ENCODE data around the gene BACE2. TPM values are rescaled to one million over a fixed set of nuclear protein-coding genes. Genes with fewer than 3 reads are reported as not detected.

BACE2 gene
- total RNA-seq, 1 experiment from 2014 or later, result not detected

- no peak overlapping the region for H3K27ac ChIP-seq (ENCODE audit: low read length)
- no peak overlapping the region for H2AFZ ChIP-seq (ENCODE audit: low read length)
- H3K27me3 ChIP-seq (ENCODE audit: low read length), result no peaks in the 10 kb centered on the region
- no peak overlapping the region for H3K4me3 ChIP-seq (ENCODE audit: low read length)
- no peaks in the 10 kb centered on the region for H3K9me3 ChIP-seq (ENCODE audit: low read length)
- H3K9ac ChIP-seq (ENCODE audit: low read length), result no peak overlapping the region
- H4K20me1 ChIP-seq (ENCODE audit: insufficient read depth, low read depth, low read length), result no peaks in the 10 kb centered on the region
- H3K4me1 ChIP-seq (ENCODE audit: low read length), result no peaks in the 10 kb centered on the region
- H3K9me2 ChIP-seq (replicated peaks; ENCODE audit: insufficient read depth, low read length), result no peaks in the 10 kb centered on the region
- no peak overlapping the region for H3K4me2 ChIP-seq (ENCODE audit: low read depth, low read length, poor library complexity, severe bottlenecking)
- no peaks in the 10 kb centered on the region for H3K36me3 ChIP-seq (ENCODE audit: insufficient read depth, low read length)
- DNase-seq, result no peak
- no peaks in the 10 kb centered on the region for H3K79me2 ChIP-seq (ENCODE audit: low read length)
Observed at GRCh38 chr21:41215856-41216408, 48.0 kb downstream of the BACE2 start.

- Histone ChIP-seq H3K4me2 (ENCODE audit: low read depth, low read length, poor library complexity, severe bottlenecking) (no peak overlapping the region), H3K27ac (ENCODE audit: low read length) (no peak overlapping the region), H3K27me3 (ENCODE audit: low read length) (no peaks in the 10 kb centered on the region), H3K9me3 (ENCODE audit: low read length) (no peaks in the 10 kb centered on the region), H3K4me1 (ENCODE audit: low read length) (no peaks in the 10 kb centered on the region), H3K9me2 (replicated peaks; ENCODE audit: insufficient read depth, low read length) (no peaks in the 10 kb centered on the region), H4K20me1 (ENCODE audit: insufficient read depth, low read depth, low read length) (no peaks in the 10 kb centered on the region), H3K9ac (ENCODE audit: low read length) (no peak overlapping the region), H3K36me3 (ENCODE audit: insufficient read depth, low read length) (no peaks in the 10 kb centered on the region), H3K4me3 (ENCODE audit: low read length) (no peak overlapping the region), H3K79me2 (ENCODE audit: low read length) (no peaks in the 10 kb centered on the region), H2AFZ (ENCODE audit: low read length) (no peak overlapping the region)
- DNase-seq, result no peak
Observed at GRCh38 chr21:41216486-41216885, 48.5 kb downstream of the BACE2 start.

- Histone ChIP-seq H4K20me1 (ENCODE audit: insufficient read depth, low read depth, low read length) (no peaks in the 10 kb centered on the region), H3K79me2 (ENCODE audit: low read length) (no peaks in the 10 kb centered on the region), H3K4me3 (ENCODE audit: low read length) (no peak overlapping the region), H3K27ac (ENCODE audit: low read length) (no peak overlapping the region), H3K9ac (ENCODE audit: low read length) (no peak overlapping the region), H3K9me3 (ENCODE audit: low read length) (no peaks in the 10 kb centered on the region), H3K36me3 (ENCODE audit: insufficient read depth, low read length) (no peaks in the 10 kb centered on the region), H3K9me2 (replicated peaks; ENCODE audit: insufficient read depth, low read length) (no peaks in the 10 kb centered on the region), H3K27me3 (ENCODE audit: low read length) (no peaks in the 10 kb centered on the region), H3K4me1 (ENCODE audit: low read length) (no peaks in the 10 kb centered on the region), H2AFZ (ENCODE audit: low read length) (no peak overlapping the region), H3K4me2 (ENCODE audit: low read depth, low read length, poor library complexity, severe bottlenecking) (no peak overlapping the region)
- no peak for DNase-seq
Observed at GRCh38 chr21:41217671-41218385, 49.9 kb downstream of the BACE2 start.

GRCh38 chr21:41219498-41220207 lies 51.7 kb downstream of the BACE2 start:
- no peak for DNase-seq

GRCh38 chr21:41220208-41220733 lies 52.3 kb downstream of the BACE2 start:
- Histone ChIP-seq H3K79me2 (ENCODE audit: low read length) (no peaks in the 10 kb centered on the region), H3K9me3 (ENCODE audit: low read length) (no peaks in the 10 kb centered on the region), H3K4me1 (ENCODE audit: low read length) (no peaks in the 10 kb centered on the region), H3K4me3 (ENCODE audit: low read length) (no peak overlapping the region), H3K9ac (ENCODE audit: low read length) (no peak overlapping the region), H4K20me1 (ENCODE audit: insufficient read depth, low read depth, low read length) (no peaks in the 10 kb centered on the region), H3K27me3 (ENCODE audit: low read length) (no peaks in the 10 kb centered on the region), H3K4me2 (ENCODE audit: low read depth, low read length, poor library complexity, severe bottlenecking) (no peak overlapping the region), H3K36me3 (ENCODE audit: insufficient read depth, low read length) (no peaks in the 10 kb centered on the region), H3K27ac (ENCODE audit: low read length) (no peak overlapping the region), H2AFZ (ENCODE audit: low read length) (no peak overlapping the region), H3K9me2 (replicated peaks; ENCODE audit: insufficient read depth, low read length) (no peaks in the 10 kb centered on the region)
- DNase-seq, result no peak

More at GRCh38 chr21:41219498-41220207, 51.7 kb downstream of the BACE2 start:
- no peaks in the 10 kb centered on the region for H3K27me3 ChIP-seq (ENCODE audit: low read length)
- H3K79me2 ChIP-seq (ENCODE audit: low read length), result no peaks in the 10 kb centered on the region
- no peak overlapping the region for H3K4me3 ChIP-seq (ENCODE audit: low read length)
- H3K27ac ChIP-seq (ENCODE audit: low read length), result no peak overlapping the region
- H3K9me2 ChIP-seq (replicated peaks; ENCODE audit: insufficient read depth, low read length), result no peaks in the 10 kb centered on the region
- no peak overlapping the region for H3K4me2 ChIP-seq (ENCODE audit: low read depth, low read length, poor library complexity, severe bottlenecking)
- H4K20me1 ChIP-seq (ENCODE audit: insufficient read depth, low read depth, low read length), result no peaks in the 10 kb centered on the region
- H2AFZ ChIP-seq (ENCODE audit: low read length), result no peak overlapping the region
- H3K36me3 ChIP-seq (ENCODE audit: insufficient read depth, low read length), result no peaks in the 10 kb centered on the region
- no peaks in the 10 kb centered on the region for H3K9me3 ChIP-seq (ENCODE audit: low read length)
- H3K4me1 ChIP-seq (ENCODE audit: low read length), result no peaks in the 10 kb centered on the region
- no peak overlapping the region for H3K9ac ChIP-seq (ENCODE audit: low read length)

GRCh38 chr21:41222247-41223068 lies 54.5 kb downstream of the BACE2 start:
- no peak overlapping the region for H3K27ac ChIP-seq (ENCODE audit: low read length)
- H3K79me2 ChIP-seq (ENCODE audit: low read length), result no peaks in the 10 kb centered on the region
- H2AFZ ChIP-seq (ENCODE audit: low read length), result no peak overlapping the region
- H4K20me1 ChIP-seq (ENCODE audit: insufficient read depth, low read depth, low read length), result no peaks in the 10 kb centered on the region
- no peaks in the 10 kb centered on the region for H3K4me1 ChIP-seq (ENCODE audit: low read length)
- no peak for DNase-seq
- H3K4me3 ChIP-seq (ENCODE audit: low read length), result no peak overlapping the region
- no peaks in the 10 kb centered on the region for H3K9me2 ChIP-seq (replicated peaks; ENCODE audit: insufficient read depth, low read length)
- no peaks in the 10 kb centered on the region for H3K9me3 ChIP-seq (ENCODE audit: low read length)
- no peaks in the 10 kb centered on the region for H3K27me3 ChIP-seq (ENCODE audit: low read length)
- no peak overlapping the region for H3K9ac ChIP-seq (ENCODE audit: low read length)
- no peaks in the 10 kb centered on the region for H3K36me3 ChIP-seq (ENCODE audit: insufficient read depth, low read length)
- H3K4me2 ChIP-seq (ENCODE audit: low read depth, low read length, poor library complexity, severe bottlenecking), result no peak overlapping the region

- Histone ChIP-seq H2AFZ (ENCODE audit: low read length) (no peak overlapping the region), H3K27ac (ENCODE audit: low read length) (no peak overlapping the region), H4K20me1 (ENCODE audit: insufficient read depth, low read depth, low read length) (no peaks in the 10 kb centered on the region), H3K4me3 (ENCODE audit: low read length) (no peak overlapping the region), H3K9ac (ENCODE audit: low read length) (no peak overlapping the region), H3K9me2 (replicated peaks; ENCODE audit: insufficient read depth, low read length) (no peaks in the 10 kb centered on the region), H3K4me1 (ENCODE audit: low read length) (no peaks in the 10 kb centered on the region), H3K4me2 (ENCODE audit: low read depth, low read length, poor library complexity, severe bottlenecking) (no peak overlapping the region), H3K9me3 (ENCODE audit: low read length) (no peaks in the 10 kb centered on the region), H3K36me3 (ENCODE audit: insufficient read depth, low read length) (no peaks in the 10 kb centered on the region), H3K79me2 (ENCODE audit: low read length) (no peaks in the 10 kb centered on the region), H3K27me3 (ENCODE audit: low read length) (0 out of 2 replicates have a peak, but pooled peaks cover 2% of the 10 kb centered on the region)
- DNase-seq, result no peak
Observed at GRCh38 chr21:41226853-41227252, 58.9 kb downstream of the BACE2 start.

All from Karpas-422 (cell line).